GM21528 (cell line): ENCODE data around the gene GDA.
A peak's percentile ranks its signal among the peaks of the same experiment; 100 is the strongest.
"Not testable (repeated sequence)": the region's sequence is repeated elsewhere in the genome, so short reads cannot be mapped to it uniquely, and the experiment has no call there.

Experiments used
- ATAC-seq: cut with Tn5 transposase; IDR thresholded peaks from one replicate; pipeline ENCODE4 v1.9.1; 2021; ENCODE audit warnings: mild to moderate bottlenecking, moderate library complexity; ENCODE audit not compliant: unreplicated experiment, low FRiP score

Gene GDA

DNA sequence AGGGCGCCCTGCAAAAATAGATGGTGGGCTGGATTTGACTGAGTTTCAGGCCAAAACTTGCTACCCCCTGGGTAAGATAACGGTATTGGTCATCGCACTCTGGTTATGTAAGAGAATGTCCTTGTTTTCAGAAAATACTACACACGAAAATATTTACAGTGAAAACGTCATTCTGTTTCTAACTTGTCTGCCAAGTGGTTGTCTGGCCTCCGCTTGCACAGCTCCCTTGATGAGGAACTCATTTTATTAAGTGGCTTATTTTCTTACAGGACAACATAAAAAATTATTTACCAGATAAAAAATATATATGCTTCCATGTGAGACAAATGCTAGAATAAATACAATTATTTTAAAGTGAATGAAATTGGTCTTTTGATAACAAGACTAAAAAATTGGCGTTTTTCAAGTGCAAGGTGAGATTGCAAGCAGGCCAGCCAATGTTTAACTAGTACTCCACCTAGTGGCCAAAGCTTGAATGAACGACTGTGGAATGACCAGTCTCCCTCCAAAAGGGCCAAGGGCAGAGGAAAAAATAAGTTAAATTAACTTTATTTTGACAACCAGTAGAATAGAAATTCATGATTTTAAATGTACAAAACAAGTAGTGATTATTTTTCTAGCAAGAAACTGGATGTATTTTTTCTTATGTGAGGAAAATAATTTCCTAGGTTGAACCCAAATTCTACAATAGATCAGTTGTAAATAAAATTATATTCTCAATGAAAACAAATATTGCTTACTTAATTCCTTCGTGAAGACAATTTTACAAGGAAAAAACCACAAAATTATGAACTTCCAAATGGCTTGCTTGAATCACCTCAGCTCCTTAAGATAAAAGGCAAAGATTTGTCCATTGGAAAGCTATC, 122.6 kb downstream of the GDA start:
- no peak for ATAC-seq

DNA sequence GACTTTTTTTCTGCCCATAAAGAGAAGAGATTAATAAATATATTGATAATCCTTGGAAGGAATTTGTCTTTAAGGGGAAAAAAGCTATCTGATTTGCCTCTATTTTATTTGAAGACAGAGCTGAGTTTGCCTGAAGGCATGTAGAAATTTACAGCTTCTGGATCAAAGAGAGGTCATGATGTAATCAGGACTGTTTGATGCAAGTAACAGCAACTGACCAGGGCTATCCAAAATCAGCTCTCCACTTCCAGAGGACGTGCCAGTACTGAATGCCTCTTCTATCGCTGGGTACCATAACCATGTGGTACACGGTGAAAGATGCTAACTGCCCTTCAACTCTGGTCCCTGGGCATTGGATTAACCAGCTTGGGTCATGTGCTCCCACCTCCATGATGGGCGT, 125.2 kb downstream of the GDA start:
- no peak for ATAC-seq

DNA sequence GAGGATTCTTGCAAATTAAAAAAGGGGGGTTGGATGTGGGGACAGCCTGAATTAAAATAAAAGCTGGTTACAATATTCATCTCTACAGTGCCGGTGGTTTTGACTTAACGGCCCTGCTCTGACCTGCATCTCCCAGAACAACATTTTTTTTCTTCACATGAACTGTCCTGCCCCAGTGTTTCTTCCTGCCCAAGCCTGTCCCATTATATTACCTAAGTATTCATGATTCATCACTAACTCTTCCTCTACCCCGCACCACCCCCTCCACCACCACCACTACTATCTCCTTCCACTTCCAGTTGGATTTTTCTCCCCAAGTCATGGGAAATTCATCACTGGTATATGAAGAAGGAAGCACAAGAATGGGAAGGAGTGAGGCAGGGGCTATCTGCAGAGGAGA, 125.7 kb downstream of the GDA start:
- no peak for ATAC-seq

DNA sequence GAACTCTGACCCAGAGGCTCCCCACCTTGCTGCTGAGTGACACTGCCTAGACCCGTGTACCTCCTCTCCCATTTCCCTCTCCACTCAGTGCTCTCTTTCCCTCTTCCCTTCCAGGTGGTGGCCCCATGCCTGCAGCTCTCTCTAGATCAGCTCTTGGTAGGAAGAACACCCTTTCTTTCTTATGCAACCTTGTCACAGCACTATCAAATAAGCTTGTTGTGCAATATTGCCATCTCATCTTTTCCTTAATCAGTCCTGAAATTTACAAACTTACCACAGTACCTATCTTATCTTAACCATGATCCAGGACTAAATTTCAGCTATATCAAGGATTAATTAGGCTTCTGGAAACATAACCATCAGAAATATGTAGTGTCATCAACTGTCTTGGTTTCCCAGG, 127.2 kb downstream of the GDA start:
- ATAC-seq: no peak

DNA sequence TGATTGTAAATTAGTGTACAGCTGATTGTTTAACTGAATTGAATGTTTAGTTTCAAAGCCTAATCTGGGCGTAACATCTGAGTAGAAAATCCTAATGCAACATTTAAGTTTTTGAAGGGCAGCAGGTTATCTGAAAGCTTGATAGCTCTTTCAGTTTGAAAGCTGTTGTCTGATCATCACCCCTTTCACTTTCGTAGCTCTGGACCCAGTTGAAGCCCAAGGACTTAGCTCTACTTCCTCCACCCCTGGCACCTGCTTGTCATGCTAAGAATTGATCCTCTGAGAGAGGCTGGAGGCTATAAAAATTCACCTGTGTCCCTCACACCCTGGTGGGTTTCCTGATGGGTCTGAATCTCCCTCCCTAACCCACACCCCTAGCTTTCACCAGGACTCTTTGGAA, 129.7 kb downstream of the GDA start:
- ATAC-seq: peak; percentile 70

DNA sequence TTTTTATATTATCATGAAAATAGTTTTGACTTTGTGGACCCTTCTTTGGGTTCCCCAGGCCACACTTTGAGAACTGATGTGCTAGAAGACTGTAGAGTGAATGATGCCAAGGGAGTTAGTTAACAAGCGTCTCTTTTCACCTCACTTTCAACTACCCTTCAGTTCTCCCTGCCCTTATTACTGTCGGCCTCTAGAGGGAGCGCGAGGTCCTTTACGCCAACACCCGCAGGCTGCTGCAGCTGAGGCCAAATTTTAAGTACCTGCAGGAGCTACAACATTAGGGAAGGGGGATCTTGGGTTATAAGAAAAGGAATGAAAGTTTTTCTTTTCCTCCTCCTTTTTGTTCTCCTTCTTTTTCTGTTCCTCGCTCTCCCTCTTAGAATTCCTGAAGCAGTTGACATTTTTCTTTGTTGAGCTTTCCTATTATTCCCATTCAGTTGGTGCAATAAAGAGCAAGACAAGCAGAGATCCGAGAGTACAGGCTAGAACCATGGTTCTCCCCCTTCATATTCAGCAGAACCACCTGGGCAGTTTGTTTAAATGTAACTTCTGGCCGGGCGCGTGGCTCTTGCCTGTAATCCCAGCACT, 131.8 kb downstream of the GDA start:
- peak; percentile 86 for ATAC-seq

DNA sequence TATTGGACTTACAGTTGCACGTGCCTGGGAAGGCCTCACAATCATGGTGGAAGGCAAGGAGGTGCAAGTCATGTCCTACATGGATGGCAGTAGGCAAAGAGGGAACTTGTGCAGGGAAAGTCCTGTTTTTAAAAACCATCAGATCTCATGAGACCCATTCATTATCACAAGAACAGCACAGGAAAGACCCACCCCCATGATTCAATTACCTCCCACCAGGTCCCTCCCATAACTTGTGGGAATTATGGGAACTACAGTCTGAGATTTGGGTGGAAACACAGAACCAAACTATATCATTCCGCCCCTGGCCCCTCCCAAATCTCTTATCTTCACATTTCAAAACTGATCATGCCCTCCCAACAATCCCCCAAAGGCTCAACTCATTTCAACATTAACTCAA, 140.2 kb downstream of the GDA start:
- no peak for ATAC-seq

DNA sequence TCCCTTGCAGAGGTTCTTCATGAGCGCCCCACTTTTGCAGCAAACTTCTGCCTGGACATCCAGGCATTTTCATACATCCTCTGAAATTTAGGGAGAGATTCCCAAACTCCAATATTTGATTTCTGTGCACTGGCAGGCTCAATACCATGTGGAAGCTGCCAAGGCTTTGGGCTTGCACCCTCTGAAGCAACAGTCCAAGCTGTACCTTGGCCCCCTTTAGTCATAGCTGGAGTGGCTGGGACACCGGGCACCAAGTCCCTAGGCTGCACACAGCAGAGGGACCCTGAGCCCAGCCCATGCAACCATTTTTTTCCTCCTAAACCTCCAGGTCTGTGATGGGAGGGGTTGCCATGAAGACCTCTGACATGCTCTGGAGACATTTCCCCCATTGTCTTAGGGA, 141.1 kb downstream of the GDA start:
- ATAC-seq: no peak

DNA sequence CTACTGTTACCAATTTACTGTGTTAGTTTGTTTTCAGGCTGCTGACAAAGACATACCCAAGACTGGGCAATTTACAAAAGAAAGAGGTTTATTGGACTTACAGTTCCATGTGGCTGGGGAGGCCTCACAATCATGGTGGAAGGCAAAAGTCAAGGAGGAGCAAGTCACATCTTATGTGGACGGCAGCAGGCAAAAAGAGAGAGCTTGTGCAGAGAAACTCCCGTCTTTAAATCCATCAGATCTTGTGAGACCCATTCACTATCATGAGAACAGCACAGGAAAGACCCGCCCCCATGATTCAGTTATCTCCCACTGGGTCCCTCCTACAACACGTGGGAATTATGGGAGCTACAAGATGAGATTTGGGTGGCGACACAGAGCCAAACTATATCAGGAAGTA, 142.3 kb downstream of the GDA start:
- not testable (repeated sequence) for ATAC-seq

DNA sequence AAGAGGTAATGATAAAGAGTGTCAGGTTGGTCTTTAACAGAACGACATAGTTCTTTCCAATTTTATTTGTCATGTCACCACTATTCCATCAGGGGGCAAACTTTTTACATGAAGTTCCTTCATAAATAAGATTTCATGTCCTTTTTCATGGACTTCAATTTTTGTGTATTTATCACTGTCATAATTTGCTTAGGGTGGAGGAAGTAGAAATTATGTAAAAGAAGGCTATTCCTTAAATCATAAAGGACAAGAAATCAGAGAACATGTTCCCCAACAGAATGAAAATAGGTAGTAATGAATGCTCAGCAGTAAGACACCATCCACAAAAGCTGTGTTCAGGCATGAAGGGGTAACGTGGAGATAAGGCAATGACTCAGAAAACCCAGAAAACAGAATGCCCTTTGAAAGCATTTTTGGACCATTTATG, 143.0 kb downstream of the GDA start:
- ATAC-seq: no peak

DNA sequence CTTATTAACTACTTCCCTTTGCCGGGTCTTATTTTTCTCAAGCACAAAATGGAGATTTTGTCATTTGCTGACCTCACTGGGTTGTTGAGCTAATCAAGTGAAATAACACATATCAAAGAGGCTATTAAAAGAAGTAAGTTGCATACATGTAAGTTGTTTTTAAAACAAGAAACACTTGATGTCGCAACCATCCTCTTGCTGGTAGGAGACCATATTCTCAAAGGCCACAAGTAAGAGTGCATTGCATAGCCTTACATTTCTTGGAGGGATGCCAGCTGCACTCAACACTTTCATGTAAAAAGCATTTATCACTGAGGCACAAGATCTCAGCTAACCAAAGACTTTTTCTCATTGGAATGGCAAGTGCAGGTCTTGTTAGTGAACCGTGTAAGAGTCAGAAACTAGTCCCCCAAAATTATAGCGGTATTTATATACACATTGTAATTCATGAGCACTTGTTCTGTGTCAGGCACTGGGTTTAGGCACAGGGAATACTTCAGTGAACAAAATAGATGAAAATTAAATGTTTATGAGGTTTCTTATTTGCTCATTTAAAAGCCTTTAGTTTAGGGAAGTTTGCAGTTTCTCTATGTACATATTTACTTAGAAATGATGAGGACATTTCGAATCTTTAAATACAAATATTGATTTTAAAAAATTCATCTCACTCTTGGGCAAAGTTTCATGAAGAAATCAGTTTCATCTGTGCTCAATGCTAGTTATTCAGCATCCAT, 143.8 kb downstream of the GDA start:
- ATAC-seq: no peak

DNA sequence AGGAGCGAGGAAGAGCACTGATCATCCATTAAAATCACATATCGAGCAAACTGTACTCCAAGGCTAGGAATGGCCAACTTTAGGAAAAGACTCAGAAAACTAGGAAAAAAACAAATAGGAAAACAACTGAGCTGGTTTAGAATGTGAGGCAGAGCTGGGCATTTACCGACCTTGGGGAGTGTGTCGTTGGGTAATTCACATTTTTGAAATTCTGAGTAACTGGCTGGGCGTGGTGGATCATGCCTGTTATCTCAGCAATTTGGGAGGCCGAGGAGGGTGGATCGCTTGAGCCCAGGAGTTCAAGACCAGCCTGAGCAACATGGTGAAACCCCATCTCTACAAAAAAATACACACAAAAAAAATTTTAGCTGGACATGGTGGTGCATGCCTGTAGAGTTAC, 145.7 kb downstream of the GDA start:
- no peak for ATAC-seq

DNA sequence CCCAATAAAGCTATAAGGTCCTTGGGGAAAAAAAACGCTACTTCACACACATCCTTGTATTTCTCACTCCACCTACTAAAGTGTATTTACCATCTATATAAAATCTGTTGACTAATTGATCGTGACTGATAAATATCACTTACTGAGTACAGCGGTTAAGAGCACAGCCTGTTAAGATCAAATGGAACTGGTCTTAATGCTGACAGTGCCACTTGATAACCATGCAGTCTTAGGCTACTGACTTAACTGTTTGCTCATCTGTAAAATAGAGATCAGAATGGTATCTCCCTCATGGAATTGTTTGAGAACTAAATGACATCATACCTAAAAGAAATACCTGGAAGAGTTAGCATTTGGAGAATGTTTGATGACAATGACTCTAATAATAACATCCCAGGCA, 148.3 kb downstream of the GDA start:
- no peak for ATAC-seq

DNA sequence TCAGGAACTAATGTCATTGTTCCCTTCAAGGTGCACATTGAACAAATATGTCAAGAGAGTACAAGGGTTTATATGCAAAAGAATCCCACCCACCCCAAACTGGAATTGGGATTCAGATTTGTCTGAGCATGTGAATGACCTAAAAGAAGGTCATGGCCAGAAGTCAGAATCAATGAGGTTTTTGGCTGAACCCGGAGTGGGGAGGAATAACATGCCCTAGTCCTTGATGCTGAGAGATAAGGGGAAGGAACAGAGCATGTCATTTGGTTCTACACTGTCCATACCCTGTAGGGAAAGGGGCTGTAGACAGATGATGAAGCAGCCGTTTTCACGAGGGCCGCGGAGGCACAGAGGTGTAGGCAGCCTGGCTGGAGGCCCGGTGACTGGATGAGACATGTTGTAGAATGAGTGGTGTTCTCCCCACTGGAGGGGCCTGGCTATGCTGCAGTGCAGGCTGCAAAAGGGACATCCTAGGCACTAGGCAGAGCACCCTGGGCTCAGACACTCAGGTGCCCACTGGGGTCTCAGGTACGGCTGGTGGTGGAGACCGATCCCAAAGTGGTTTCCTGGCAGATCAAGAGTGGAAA, 149.9 kb downstream of the GDA start:
- ATAC-seq: no peak

DNA sequence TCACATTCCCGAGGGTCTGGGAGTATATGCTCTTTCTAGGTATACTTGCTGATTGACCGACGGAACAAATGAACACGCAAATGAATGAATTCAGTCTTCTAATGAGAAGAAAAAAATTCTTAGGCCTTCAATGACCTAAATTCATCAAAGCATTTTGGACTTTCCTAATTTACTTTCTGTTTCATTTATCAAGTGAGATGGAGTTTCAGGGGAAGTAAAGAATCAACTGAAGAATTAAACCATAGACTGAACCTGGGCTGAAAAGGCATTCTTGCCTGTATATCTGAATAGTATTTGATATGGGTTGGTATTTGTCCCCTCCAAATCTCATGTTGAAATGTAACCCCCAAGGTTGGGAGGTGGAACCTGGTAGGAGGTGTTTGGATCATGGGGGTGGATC, 151.6 kb downstream of the GDA start:
- no peak for ATAC-seq
